WI38 (cell line): Measurements from ENCODE around the gene SORBS2.

ENCODE experiments used
- H3K4me3 ChIP-seq: 2 replicates; pipeline ENCODE4 v1.5.1; 2011; ENCODE audit warnings: low read depth, mild to moderate bottlenecking, control low read depth, low read length
- TF ChIP-seq, protein P1 (sequence below): IDR thresholded peaks from 2 replicates; pipeline ENCODE4 v1.5.1; 2012; ENCODE audit warnings: low read depth, mild to moderate bottlenecking, control low read depth, low read length

The SORBS2 gene

DNA sequence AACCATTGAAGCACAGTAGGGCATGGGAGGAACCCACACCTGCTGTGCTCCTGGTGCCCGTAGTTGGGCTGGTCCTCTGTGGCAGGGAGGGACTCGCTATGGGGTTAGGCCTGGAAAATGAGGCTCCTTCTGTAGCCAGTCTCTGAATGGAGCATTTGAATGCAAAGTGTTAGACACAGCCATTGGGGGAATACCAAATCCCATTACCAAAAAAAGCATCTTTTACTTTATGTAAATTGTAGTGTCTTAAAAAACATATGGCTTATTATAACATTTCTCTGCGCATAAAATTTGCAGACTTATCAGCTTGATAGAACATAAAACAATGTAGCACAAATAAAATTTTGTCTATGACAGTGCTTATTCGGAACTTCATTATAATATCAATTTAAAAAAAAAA is 147.5 kb downstream of the SORBS2 start:
- H3K4me3 ChIP-seq = no peak overlapping the region
- TF ChIP-seq, protein P1, sequence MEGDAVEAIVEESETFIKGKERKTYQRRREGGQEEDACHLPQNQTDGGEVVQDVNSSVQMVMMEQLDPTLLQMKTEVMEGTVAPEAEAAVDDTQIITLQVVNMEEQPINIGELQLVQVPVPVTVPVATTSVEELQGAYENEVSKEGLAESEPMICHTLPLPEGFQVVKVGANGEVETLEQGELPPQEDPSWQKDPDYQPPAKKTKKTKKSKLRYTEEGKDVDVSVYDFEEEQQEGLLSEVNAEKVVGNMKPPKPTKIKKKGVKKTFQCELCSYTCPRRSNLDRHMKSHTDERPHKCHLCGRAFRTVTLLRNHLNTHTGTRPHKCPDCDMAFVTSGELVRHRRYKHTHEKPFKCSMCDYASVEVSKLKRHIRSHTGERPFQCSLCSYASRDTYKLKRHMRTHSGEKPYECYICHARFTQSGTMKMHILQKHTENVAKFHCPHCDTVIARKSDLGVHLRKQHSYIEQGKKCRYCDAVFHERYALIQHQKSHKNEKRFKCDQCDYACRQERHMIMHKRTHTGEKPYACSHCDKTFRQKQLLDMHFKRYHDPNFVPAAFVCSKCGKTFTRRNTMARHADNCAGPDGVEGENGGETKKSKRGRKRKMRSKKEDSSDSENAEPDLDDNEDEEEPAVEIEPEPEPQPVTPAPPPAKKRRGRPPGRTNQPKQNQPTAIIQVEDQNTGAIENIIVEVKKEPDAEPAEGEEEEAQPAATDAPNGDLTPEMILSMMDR = no peak

DNA sequence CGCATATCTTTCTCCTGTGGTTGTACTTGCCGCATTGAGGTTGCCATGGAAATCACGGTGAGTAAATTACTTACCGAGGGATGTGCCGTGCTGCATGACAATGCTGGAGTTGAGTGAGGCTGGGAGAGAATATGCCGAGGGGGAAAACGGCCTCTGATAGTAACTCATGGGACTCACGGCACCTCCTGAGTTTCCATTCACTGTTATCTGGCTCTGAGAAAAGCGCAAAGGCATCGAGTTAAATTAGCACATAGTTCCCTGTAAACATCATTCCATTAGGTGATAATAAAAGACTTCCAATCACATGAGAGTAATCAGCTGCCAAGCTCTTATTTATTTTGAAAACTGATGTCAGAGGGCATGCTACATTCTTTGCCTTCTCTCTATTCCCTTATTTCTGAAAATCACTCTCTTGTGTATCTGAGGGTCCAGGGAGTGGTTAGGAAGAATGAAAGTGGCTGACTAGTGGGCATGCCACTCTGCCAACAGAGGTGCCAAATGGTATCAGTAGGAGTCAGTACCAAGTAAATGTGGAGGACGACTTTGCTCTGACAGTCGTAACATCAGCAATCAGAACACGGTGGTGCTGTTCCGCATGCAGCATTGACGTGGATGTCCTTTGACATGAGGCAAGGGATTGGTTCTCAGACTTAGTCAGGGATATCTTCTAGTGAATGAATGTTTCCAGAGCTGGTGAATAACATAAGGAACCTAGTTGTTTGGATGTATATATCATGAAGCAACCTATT is 149.8 kb downstream of the SORBS2 start:
- H3K4me3 ChIP-seq = no peak overlapping the region
- TF ChIP-seq, protein P1 = no peak

DNA sequence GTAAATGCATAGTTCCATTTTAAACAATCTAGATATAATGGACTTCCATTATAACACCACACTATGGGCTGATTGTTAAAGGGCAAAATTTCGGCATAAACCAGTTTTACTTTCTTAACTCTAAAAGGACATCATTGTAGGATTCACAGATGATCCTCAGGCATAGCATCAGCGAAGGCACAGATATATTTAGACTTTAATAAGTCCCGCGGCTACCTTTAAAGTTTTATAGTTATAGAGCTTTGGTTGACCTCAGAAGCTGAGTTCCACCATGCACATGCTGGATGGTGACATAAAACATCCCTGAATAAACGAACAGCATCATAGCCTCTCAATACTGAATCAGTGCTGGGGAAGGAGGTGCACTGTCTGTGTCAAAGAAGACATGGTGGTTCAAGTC is 151.7 kb downstream of the SORBS2 start:
- H3K4me3 ChIP-seq = no peak overlapping the region
- TF ChIP-seq, protein P1 = no peak

DNA sequence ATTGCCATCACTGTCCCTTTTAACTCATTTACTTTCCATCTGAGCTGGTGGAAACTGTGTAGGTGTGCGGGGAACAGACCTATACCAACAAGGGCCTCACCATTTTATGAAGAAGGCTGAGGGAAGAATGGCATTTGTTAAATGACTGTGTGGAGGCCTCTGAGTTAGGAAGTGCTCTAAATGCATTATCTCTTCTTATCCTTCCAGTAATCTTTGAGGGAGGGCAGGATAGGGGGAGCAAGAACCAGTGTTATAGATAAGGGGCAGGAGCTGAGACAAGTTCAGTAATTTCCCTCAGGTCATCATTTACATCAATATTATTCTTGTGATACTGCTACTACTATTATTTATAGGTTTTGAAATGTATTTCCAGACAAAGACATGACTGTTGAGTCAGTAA is 154.3 kb downstream of the SORBS2 start:
- H3K4me3 ChIP-seq = no peak overlapping the region

DNA sequence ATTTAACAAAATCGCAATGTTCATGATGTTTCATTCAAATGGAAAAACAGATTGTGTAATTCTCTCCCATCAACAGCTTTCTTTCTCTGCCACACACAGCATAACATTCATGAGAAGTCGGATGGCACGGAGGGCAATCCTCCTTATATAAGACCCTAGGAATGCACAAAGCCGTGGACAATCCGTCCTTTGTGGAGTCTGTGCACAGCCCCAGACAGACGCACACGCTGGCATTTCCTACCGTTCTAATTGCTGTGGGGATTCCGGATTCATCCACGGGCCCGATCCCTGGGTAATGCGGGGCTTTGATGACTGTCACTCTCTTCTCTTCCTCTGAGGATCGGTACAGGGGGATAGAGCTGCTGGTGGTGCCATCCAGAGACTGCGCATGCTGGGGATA is 154.8 kb downstream of the SORBS2 start:
- TF ChIP-seq, protein P1 = no peak
- H3K4me3 ChIP-seq = no peak overlapping the region

More for the DNA sequence above, 154.3 kb downstream of the SORBS2 start:
- TF ChIP-seq, protein P1 = no peak

DNA sequence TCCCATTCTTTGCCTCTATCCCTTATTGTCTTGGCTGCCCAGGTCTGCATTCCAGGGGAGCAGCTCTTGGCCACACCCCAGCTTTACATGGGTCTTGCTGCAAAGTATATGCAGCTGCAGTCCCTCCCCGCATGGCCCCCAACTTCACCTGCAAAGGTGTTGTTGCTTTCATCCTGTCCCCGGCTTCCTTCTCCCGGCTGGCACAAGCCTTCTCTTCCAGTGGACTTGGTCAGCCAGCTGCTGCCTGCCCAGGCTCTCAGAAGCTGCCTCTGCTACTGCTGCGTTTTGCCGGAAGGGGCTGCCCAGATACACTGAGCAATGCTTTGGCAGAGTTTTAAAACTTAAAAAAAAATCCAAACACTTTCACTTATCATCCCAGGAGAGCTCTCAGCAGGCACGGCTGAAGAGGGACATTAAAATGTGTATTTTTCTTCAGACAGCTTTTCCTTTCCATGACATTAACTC is 155.5 kb downstream of the SORBS2 start:
- no peak overlapping the region for H3K4me3 ChIP-seq

More for the DNA sequence above, 155.5 kb downstream of the SORBS2 start:
- TF ChIP-seq, protein P1 = no peak
